ENCODE results near the gene BANP. TPM values are rescaled to one million over a fixed set of nuclear protein-coding genes. Genes with fewer than 3 reads are reported as not detected.

Gene BANP
- total RNA-seq, 1 experiment from 2014 or later = 37.2 TPM

- Histone ChIP-seq H3K4me2 (ENCODE audit: low read length) (no peak overlapping the region), H2AFZ (ENCODE audit: low read depth, low read length, poor library complexity, severe bottlenecking) (no peak overlapping the region), H3K79me2 (ENCODE audit: insufficient read depth, low read length) (no peaks in the 10 kb centered on the region), H3K4me3 (replicated peaks in 1 of 2; ENCODE audit: low read depth in 1 of 2, low read length in 2 of 2) (no peak overlapping the region), H3K9ac (ENCODE audit: low read length) (no peak overlapping the region), H4K20me1 (ENCODE audit: insufficient read depth) (no peaks in the 10 kb centered on the region), H3K4me1 (ENCODE audit: control insufficient read depth in 1 of 2, insufficient read depth in 2 of 2, low read length in 2 of 2) (no peaks in the 10 kb centered on the region), H3K27me3 (ENCODE audit: insufficient read depth, low read length) (no peaks in the 10 kb centered on the region), H3K9me3 (ENCODE audit: control insufficient read depth in 1 of 2, insufficient read depth in 1 of 2, low read depth in 1 of 2, low read length in 2 of 2) (no peaks in the 10 kb centered on the region), H3K27ac (ENCODE audit: low read depth, low read length) (no peak overlapping the region), H3K36me3 (ENCODE audit: control insufficient read depth in 1 of 2, insufficient read depth in 2 of 2, low read length in 2 of 2) (no peaks in the 10 kb centered on the region), H3K9me2 (ENCODE audit: insufficient read depth) (no peaks in the 10 kb centered on the region)
- CTCF ChIA-PET = no interaction called here
- POLR2A ChIA-PET = no interaction called here
- RAD21 ChIA-PET (ENCODE audit: low non-redundant PET in 1 of 2, low total read pairs in 2 of 2, uncharacterized antibody in 2 of 2, unreplicated experiment in 2 of 2) = no interaction called here
- ATAC-seq = no peak
- BruUV-seq (replicated peaks) = no TSS peak
- intact Hi-C loops (cut with micrococcal nuclease) = no loop called here
- TF ChIP-seq ATF3 (IDR thresholded peaks at IDR 0.05) (no peak), RAD21 (IDR thresholded peaks at IDR 0.05; ENCODE audit: low read depth) (no peak), POLR2A (IDR thresholded peaks at IDR 0.05; ENCODE audit: borderline replicate concordance, extremely low read depth, insufficient read depth, insufficient read length) (no peak), SIN3A (IDR thresholded peaks at IDR 0.05; ENCODE audit: low read depth) (no peak), CTCF (IDR thresholded peaks at IDR 0.05 in 2 of 3, conservative IDR thresholded peaks at IDR 0.05 in 1 of 3; ENCODE audit: borderline replicate concordance in 1 of 3, insufficient read depth in 1 of 3, low read depth in 2 of 3, low read length in 2 of 3) (no peak), TCF7L2 (IDR thresholded peaks at IDR 0.05; ENCODE audit: borderline replicate concordance, extremely low read depth, insufficient read depth, insufficient read length) (no peak), POLR2AphosphoS5 (IDR thresholded peaks at IDR 0.05; ENCODE audit: low read depth, low read length) (no peak), CEBPB (IDR thresholded peaks at IDR 0.05; ENCODE audit: low read depth) (no peak), SRF (IDR thresholded peaks at IDR 0.05; ENCODE audit: low read depth) (no peak), CBX3 (IDR thresholded peaks at IDR 0.05; ENCODE audit: low read depth) (no peak), EZH2 (IDR thresholded peaks at IDR 0.05) (no peak), SP1 (IDR thresholded peaks at IDR 0.05; ENCODE audit: low read depth) (no peak), EGR1 (IDR thresholded peaks at IDR 0.05; ENCODE audit: low read depth) (no peak), ELF1 (IDR thresholded peaks at IDR 0.05; ENCODE audit: borderline replicate concordance, low read depth) (no peak), FOSL1 (IDR thresholded peaks at IDR 0.05; ENCODE audit: low read depth) (no peak), ZBTB33 (IDR thresholded peaks at IDR 0.05; ENCODE audit: extremely low read depth, insufficient replicate concordance, low read length) (no peak), YY1 (IDR thresholded peaks at IDR 0.05; ENCODE audit: extremely low read depth, insufficient replicate concordance, low read depth, low read length) (no peak), REST (IDR thresholded peaks at IDR 0.05; ENCODE audit: low read depth) (no peak)
- DNase-seq (ENCODE audit: low read depth, low spot score) = no peak
These were observed 136.9 kb downstream of the BANP start for GRCh38 chr16:88088161-88088581.

Measured in HCT116 (cell line).